ENCODE measurements around the gene ORC6.

ORC6 gene

GRCh38 chr16:46714797-46715591 is 25.5 kb downstream of the ORC6 start:
- H3K4me3 ChIP-seq (ENCODE audit: low read depth, low read length), result no peak overlapping the region
- TF ChIP-seq CTCF (IDR thresholded peaks at IDR 0.05; ENCODE audit: borderline replicate concordance, insufficient read depth, low read depth, low read length), result no peak

- H3K4me3 ChIP-seq (ENCODE audit: low read depth, low read length), result no peak overlapping the region
- TF ChIP-seq CTCF (IDR thresholded peaks at IDR 0.05; ENCODE audit: borderline replicate concordance, insufficient read depth, low read depth, low read length), result no peak
Measured at GRCh38 chr16:46715769-46716305, 26.4 kb downstream of the ORC6 start.

- no peak overlapping the region for H3K4me3 ChIP-seq (ENCODE audit: low read depth, low read length)
- no peak for TF ChIP-seq CTCF (IDR thresholded peaks at IDR 0.05; ENCODE audit: borderline replicate concordance, insufficient read depth, low read depth, low read length)
Measured at GRCh38 chr16:46717692-46718091, 28.2 kb downstream of the ORC6 start.

- TF ChIP-seq CTCF (IDR thresholded peaks at IDR 0.05; ENCODE audit: borderline replicate concordance, insufficient read depth, low read depth, low read length), result no peak
- H3K4me3 ChIP-seq (ENCODE audit: low read depth, low read length), result no peak overlapping the region
Measured at GRCh38 chr16:46718214-46718613, 28.8 kb downstream of the ORC6 start.

- TF ChIP-seq CTCF (IDR thresholded peaks at IDR 0.05; ENCODE audit: borderline replicate concordance, insufficient read depth, low read depth, low read length), result no peak
- no peak overlapping the region for H3K4me3 ChIP-seq (ENCODE audit: low read depth, low read length)
Measured at GRCh38 chr16:46719528-46719927, 30.1 kb downstream of the ORC6 start.

GRCh38 chr16:46720619-46721018 is 31.2 kb downstream of the ORC6 start:
- no peak overlapping the region for H3K4me3 ChIP-seq (ENCODE audit: low read depth, low read length)
- no peak for TF ChIP-seq CTCF (IDR thresholded peaks at IDR 0.05; ENCODE audit: borderline replicate concordance, insufficient read depth, low read depth, low read length)

- TF ChIP-seq CTCF (IDR thresholded peaks at IDR 0.05; ENCODE audit: borderline replicate concordance, insufficient read depth, low read depth, low read length), result no peak
- H3K4me3 ChIP-seq (ENCODE audit: low read depth, low read length), result no peak overlapping the region
Measured at GRCh38 chr16:46721885-46722284, 32.4 kb downstream of the ORC6 start.
